NT2/D1 (cell line): Measurements from ENCODE around the gene CDC20.

Source experiments
- YY1 ChIP-seq: IDR thresholded peaks from 2 replicates; pipeline ENCODE4 v1.6.1; 2011; ENCODE audit not compliant: insufficient read length, insufficient read depth
- ZNF274 ChIP-seq: IDR thresholded peaks from 2 replicates; pipeline ENCODE4 v1.6.1; 2011; ENCODE audit warnings: mild to moderate bottlenecking, low read depth, low read length

DNA sequence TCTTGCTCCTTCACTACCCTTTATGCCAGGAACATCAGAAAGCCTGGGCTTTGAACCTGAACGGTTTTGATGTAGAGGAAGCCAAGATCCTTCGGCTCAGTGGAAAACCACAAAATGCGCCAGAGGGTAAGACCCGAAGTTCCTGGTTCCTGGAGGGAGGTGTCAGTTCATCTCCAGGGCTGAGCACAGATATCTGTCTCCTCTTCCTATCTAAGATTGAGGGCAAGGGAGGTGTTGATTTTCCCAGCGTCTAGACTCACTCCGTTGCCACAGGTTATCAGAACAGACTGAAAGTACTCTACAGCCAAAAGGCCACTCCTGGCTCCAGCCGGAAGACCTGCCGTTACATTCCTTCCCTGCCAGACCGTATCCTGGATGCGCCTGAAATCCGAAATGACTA, 915 bp downstream of the CDC20 start:
- TF ChIP-seq ZNF274 (no peak), YY1 (no peak)
